Ishikawa (cell line): ENCODE data around the gene ABHD2.

Source experiments
- CEBPB ChIP-seq: IDR thresholded peaks from 2 replicates; pipeline ENCODE4 v1.6.1; 2012
- CREB1 ChIP-seq: IDR thresholded peaks from 2 replicates; pipeline ENCODE4 v1.6.1; 2012; ENCODE audit warnings: low read depth
- EGR1 ChIP-seq: IDR thresholded peaks from 2 replicates; pipeline ENCODE4 v1.6.1; 2012
- EP300 ChIP-seq: IDR thresholded peaks from 2 replicates; pipeline ENCODE4 v1.6.1; 2012; ENCODE audit warnings: borderline replicate concordance
- NFIC ChIP-seq: IDR thresholded peaks from 2 replicates; pipeline ENCODE4 v1.6.1; 2012
- RAD21 ChIP-seq: IDR thresholded peaks from 2 replicates; pipeline ENCODE4 v1.6.1; 2012; ENCODE audit warnings: low read depth
- REST ChIP-seq: IDR thresholded peaks from 2 replicates; pipeline ENCODE4 v1.6.1; 2012; ENCODE audit warnings: low read depth, mild to moderate bottlenecking
- TAF1 ChIP-seq: IDR thresholded peaks from 2 replicates; pipeline ENCODE4 v1.6.1; 2012; ENCODE audit warnings: low read depth, mild to moderate bottlenecking
- TCF12 ChIP-seq: IDR thresholded peaks from 2 replicates; pipeline ENCODE4 v1.6.1; 2012; ENCODE audit warnings: low read depth
- TEAD4 ChIP-seq: IDR thresholded peaks from 2 replicates; pipeline ENCODE4 v1.6.1; 2012
- USF1 ChIP-seq: IDR thresholded peaks from 2 replicates; pipeline ENCODE4 v1.6.1; 2012
- YY1 ChIP-seq: IDR thresholded peaks from 2 replicates; pipeline ENCODE4 v1.6.1; 2012; ENCODE audit warnings: low read depth
- ZBTB7A ChIP-seq: IDR thresholded peaks from 2 replicates; pipeline ENCODE4 v1.6.1; 2012; ENCODE audit warnings: low read depth

- no peak for TF ChIP-seq EGR1
- TF ChIP-seq TAF1, result no peak
- TF ChIP-seq CREB1, result no peak
- no peak for TF ChIP-seq RAD21
- no peak for TF ChIP-seq REST
- TF ChIP-seq CEBPB, result no peak
- no peak for TF ChIP-seq YY1
- TF ChIP-seq NFIC, result no peak
- no peak for TF ChIP-seq USF1
- no peak for TF ChIP-seq TCF12
- no peak for TF ChIP-seq TEAD4
- no peak for TF ChIP-seq EP300
- TF ChIP-seq ZBTB7A, result no peak
Measured at GRCh38 chr15:89203705-89204273, 115.5 kb downstream of the ABHD2 start.
